Measurements from ENCODE around the gene KLHL29.

KLHL29 gene

DNA sequence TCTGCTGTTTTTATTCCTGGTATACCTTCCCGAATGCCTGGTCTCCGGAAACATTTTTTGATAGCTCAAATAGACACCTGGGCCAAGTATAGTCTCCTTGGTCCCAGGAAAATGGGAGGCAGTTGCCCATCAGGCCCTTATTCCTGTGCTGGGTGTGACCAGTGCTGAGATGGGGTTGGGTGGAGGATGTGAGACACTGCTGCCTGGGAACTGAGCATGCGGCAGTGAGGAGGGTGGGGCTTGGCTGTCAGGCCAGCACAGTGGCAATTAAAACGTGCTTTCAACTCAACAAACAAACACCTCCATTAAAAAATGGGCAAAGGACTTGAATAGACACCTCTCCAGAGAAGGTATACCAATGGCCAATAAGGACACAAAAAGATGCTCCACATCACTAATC lies 12.5 kb downstream of the KLHL29 start:
- DNase-seq (ENCODE audit: low read depth in 2 of 2): no peak

- DNase-seq (ENCODE audit: low read depth in 2 of 2): no peak
Observed at GRCh38 chr2:23399674-23400261, 14.8 kb downstream of the KLHL29 start.

DNA sequence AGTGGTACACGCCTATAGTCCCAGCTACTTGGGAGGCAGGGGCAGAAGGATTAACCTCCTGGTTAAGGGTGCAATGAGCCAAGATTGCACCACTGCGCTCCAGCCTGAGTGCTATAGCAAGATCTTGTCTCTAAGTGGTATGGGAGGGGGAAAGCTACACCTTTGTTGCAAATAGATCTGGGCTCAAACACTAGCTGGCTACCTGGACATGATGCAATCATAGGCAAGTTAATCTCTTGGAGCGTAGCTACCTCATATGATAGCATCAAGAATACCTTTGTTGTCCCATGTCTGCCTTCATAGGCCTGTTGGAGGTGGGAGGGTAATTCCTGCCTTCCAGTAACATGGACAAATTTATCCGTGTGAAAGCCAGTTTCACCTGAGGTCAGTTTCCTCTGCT lies 15.7 kb downstream of the KLHL29 start:
- DNase-seq (ENCODE audit: low read depth in 2 of 2): no peak

DNA sequence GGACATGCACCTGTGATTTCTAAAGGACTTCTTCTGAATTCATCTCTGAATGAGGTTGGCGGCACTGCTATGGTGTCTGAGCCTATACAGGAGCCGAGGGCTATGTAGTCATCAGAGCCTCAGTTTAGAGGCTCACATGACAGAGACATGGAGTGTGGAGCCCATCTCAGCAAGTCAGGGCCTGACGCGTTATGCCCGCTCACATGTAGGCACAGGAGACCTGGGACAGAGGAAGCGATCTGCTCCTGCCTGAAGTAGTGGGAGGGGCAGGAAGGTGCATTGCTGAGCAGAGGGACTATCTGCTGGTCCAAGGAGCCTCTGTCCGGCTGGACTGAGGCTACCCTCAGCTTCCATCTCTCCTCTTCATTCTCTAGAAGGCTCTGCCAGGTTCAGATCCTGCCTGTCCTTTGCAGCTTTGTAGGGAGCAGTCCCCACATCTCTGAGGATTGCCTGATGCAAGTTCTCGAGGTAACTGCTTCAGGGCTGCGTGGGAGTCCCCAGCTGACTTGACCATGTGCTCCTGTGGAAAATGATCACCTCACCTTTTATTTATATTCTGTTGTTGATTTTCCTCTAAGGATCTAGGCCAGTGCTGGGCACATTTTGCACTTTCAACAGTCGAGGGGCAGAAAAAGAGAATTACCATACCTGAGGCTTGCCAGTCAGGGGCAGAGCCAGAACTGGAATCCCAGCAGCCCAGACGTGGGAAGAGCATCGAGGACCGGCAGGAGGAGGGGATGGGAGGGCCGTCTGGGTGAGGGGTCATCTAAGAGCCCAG lies 16.6 kb downstream of the KLHL29 start:
- DNase-seq (ENCODE audit: low read depth in 2 of 2): no peak

- DNase-seq (ENCODE audit: low read depth in 2 of 2): no peak
Observed at GRCh38 chr2:23402205-23402740, 17.3 kb downstream of the KLHL29 start.

DNA sequence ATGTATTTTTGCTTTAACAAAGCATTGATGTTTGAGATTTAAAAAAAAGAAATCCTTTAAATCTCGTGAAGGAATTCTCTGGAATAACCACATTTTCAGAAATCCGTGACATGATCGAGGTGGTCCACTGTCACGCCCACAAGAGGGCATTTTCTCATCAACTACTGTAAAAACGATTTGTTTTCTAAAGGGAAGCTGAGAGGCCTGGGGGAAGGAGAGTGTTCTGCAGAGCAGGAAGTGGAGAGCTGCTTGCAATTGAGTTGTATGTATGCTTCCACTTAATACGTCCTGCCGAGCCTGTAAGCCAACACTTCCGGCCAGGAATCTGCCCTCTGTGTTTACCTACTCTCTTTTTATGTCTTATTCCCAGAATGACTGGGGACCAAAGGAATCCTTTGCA lies 19.4 kb downstream of the KLHL29 start:
- DNase-seq (ENCODE audit: low read depth in 2 of 2): no peak

DNA sequence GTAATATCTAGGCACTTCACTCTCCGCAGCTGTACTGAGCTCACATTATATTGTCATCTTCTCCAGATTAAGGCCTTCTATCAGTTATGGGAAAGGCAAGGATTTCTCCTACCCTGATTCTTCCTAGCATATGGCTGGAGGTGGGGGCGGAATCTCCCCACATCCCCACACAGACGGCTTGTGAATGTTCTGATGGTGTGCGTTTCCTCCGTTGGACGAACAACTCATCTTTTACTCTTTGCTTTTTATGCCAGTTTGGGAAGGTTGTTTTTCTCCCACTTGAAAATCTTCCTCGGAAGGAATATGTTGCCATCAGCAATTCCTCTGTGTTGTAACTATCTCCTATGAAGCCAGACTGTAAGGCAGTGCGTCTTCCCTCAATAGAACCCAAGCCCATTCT lies 24.3 kb downstream of the KLHL29 start:
- no peak for DNase-seq (ENCODE audit: low read depth in 2 of 2)

DNA sequence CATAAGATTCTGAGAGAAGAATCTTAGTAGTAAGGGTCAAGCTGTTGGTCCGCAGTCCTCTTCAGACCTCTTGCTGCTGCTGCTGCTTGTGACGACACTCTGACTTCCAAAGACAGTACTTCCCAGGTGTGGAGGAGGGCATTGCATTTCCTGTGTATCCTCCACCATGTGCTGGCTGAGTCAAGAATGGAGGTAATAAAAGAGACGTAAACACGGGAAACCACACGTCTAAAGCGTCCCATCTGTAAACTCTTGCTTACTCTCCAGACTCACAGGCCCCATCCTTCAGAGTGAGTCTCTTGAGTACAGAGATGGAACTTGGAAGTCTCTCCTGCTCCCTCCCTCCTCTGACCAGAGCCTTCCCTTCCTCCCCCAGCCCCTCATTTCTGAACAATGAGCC lies 25.6 kb downstream of the KLHL29 start:
- no peak for DNase-seq (ENCODE audit: low read depth in 2 of 2)

DNA sequence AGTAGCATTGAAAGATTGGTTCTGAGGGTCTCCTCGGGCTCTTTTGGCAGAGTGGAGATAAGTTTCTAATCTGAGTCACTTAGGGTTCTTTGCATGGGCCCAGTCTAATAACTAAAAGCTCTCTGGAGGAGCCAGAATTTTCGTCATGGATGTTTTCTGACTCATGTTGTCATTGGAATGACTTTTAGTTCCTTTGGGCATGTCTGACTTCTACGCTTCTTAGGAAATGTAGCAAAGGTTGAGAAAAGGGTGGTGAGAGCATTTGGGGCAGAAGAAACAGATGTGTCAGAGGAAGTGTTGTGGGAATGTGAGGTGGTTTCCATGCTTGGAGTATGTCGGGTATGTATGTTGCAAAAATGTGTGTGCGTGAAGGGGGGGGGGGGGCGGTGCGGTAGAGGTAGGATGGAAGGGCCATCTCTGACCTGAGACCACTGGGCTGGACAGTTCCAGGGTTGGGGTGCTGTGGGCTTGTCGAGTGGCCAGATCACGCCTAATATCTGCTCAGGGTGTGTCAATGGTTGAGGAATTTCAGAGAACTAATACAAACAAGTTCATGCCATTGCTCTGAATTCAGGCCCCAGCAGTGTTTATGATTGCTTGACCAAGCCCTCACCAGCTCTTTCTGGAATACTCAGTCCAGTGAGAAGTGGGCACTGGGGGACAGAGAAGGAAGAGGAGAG lies 26.9 kb downstream of the KLHL29 start:
- no peak for DNase-seq (ENCODE audit: low read depth in 2 of 2)

- DNase-seq (ENCODE audit: low read depth in 2 of 2): no peak
Observed at GRCh38 chr2:23412556-23413155, 27.7 kb downstream of the KLHL29 start.

- no peak for DNase-seq (ENCODE audit: low read depth in 2 of 2)
Observed at GRCh38 chr2:23413641-23414040, 28.7 kb downstream of the KLHL29 start.

DNA sequence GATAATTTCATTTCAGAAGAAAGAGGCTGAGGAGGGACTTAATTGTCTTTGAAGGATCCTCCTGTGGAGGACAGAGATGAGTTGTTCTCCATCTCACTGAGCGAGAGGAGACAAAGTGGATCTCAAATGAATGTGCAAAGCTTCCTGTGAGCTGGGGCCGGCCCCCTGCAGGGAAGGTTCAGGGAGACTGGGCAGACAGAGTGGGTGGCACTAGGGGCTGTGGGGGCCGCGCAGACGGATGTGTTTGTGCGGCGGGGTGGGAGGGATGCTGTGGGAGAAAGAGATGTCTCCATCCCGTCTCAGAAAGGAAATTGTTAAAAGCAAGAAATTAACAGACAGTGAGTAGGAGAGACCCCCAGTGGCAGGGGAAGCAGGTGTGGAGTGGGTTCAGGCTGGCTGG lies 29.1 kb downstream of the KLHL29 start:
- no peak for DNase-seq (ENCODE audit: low read depth in 2 of 2)

DNA sequence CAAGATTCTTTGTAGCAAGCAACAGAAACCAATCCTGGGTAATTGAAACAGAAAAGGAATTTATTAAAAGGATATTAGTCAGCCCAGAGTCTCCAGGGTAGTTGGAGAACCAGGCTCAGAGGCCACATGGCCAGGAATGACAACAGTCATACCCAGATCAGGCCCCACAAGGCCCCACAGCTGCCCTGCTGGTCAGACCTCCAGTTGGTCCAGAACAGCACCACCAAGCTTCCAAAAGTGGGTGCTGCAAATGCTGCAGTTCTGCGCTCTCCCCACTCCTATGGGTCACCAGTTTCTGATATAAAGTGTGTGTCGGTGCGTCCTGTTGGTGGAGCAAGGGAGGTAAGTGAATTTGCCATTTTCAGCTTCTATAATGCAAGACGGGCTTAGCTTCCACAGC lies 29.9 kb downstream of the KLHL29 start:
- no peak for DNase-seq (ENCODE audit: low read depth in 2 of 2)

DNA sequence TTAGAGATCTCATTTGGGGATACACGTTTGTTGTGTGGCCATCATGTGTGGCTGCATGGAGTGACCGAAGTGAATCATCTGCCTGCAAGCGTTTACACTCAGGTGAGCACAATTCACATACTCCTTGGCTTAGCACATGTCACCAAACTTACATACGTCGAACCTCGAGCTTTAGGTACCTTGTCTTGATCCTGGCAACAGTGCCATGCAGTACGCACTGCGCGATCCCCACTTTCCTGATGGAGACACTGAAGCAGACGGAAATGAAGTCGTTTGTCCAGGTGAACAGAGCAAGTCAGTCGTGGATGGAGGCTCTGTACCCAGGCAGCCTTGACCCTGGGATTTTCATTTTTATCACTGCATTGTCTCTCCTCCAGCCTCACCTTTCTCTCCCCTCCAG lies 32.3 kb downstream of the KLHL29 start:
- DNase-seq (ENCODE audit: low read depth in 2 of 2): no peak

DNA sequence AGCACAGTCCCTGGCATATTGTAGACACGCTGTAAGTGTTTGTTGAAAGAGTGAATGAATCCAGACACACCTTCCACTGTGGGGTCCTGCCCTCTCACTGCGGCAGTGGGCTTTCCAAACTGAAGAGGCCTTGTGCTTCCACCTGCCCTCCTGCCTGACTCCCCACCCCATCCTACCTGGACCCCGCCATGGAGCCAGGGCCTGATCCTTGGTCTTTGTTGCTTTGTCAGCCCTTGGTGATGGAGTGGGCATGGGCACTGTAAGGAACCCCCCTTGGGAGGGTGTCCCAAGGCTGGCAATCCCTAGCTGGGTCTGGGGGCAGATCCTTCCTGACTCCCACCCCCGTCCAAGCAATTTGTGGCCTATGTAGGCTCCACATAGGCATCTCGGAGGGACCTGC lies 33.1 kb downstream of the KLHL29 start:
- no peak for DNase-seq (ENCODE audit: low read depth in 2 of 2)

DNA sequence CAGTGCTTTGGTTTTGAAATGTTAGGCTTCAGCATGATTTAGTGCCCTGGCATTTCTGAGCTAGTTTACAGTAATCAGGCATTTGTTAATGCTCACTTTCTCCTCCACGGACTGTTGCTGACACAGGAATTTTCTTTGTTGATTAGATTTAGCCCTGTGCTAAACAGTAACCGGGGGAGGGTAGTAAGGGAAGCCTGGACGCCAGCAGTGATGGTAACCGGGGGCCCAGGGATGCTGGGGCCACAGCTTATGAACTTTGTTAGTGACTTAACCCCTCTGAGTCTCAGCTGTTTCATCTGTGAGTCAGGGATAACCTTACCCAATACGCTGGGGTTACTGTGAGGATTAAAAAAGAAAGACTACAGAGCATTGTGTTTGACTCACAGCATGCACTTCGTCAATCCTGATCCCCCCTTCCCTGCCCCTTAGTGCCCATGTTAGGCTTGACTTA lies 33.5 kb downstream of the KLHL29 start:
- DNase-seq (ENCODE audit: low read depth in 2 of 2): no peak

- no peak for DNase-seq (ENCODE audit: low read depth in 2 of 2)
Observed at GRCh38 chr2:23419171-23420090, 34.5 kb downstream of the KLHL29 start.

DNA sequence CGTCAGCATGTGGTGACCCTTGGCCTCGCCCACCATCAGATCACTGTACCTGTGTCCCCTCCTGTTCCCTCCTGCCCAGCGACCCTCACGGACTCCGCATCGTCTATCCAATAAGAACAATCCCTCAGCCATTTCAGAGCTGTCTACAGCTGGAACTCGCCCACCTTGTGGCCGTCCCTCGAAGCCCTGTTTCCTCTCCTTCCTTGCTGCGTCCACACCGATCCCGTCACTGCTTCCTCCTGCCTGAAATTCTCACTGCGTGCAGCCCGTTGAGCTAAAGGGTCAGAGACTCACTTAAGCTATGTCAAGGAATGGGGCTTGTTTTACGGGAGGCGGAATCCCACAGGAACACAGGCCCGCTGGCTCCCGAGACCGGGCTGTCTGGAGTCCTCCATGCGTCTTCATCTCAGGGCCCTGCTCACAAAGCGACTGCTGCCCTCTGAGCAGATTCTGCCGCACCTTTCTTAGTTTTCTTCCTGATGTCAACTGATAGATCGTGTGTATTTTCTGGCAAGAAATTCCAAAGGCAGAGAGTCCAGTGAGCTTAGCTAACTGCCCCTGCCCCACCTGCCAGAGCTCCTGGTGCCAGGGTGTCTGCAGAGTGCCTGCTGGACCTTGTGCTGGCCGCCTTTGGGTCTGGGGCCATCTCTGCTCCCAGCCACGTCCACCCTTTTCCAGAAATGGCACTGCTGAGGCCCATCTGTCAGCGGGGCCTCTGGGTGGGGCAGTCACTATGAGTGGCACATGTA lies 35.3 kb downstream of the KLHL29 start:
- DNase-seq (ENCODE audit: low read depth in 2 of 2): no peak

DNA sequence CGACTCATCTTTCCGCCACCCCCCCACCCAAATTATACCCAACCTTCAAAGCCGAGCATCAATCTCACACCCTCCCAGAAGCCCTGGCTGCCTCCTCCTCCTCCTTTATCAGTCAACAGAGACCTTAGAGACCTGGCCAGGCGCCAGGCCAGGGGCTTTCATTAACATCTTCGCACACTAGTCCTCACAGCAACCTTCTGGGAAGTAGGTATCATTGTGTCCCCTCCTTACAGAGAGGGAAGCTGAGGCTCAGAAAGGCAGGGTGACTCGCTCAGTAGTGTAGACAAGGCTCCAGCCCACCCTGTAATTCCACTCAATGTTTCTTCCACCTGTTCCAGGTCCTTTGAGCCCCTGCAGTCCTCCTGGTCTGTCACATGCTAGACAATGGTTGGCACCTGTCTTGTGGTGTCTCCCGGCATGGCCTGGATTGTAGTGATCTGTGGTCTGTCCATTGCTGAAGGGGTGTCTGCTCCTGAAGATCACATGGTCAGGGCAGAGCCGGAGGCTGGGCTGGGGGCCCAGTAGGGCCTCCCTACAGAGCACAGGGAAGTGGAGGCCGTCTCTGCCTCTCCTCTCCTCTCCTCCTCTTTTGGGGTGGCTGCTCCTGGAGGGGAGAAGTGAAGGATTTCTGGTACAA lies 36.0 kb downstream of the KLHL29 start:
- DNase-seq (ENCODE audit: low read depth in 2 of 2): no peak
